NCI-H1417 (cell line): ENCODE measurements around the gene RTKN.
A peak's percentile ranks its signal among the peaks of the same experiment; 100 is the strongest.

Experiments used
- DNase-seq, 3 experiments: peaks; one replicate each; lab custom pipeline; 2025; lab: John Stamatoyannopoulos, UW

Gene RTKN

DNA sequence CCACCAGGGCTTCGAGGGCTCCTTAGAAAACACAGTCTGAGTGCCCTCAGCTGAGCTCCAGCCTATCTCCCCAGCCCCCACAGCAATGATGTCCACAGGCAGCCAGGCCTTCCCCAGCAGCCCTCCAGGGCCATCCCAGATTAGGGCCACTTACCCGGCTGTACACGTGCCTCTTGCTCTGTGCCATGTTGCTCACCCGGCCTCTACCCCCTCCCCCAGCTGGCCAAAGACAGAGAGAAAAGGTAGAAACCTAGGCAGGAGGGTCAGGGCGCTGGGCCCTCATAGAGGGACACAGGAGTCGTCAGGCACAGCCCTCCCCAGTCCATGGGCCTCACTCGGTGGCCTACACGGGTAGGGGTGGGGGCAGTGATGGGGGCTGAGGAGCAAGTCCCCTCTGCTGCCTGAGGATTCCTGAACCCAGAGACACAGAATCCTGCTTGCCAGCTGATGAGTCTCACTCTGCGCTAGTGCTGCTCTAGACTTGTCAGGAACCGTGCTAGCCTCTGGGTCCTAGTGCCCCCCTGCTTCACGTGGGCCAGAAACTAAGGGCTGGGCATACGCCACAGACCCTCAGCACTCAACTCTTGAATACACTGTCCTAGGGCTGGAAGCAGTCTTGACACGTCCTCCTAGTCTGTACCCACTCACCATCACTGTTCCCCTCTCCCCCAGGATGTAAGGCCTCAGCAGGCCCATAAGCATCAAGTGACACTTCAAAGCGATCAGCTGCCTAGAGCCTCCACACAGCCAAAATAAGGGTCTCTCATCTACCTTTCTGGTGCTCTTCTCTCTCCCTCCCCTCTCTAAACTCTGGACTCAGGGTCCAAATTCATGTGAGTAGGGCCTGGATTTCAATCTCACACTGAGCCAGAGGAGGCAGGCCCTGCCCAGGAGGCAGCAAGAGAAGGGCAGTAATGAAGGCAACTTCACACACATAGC is 61.6 kb downstream of the RTKN start, which contains the start of gene DCTN1:
TSS of gene DCTN1 (minus strand) at position 461 of the 939 bp plus-strand sequence. CDS start at position 187, 274 bp downstream.
- DNase-seq = peak; percentile 1 to 27 (median 10)

- no peak for DNase-seq
Observed at GRCh38 chr2:74378007-74378406, 63.7 kb downstream of the RTKN start.

- DNase-seq = no peak
Observed at GRCh38 chr2:74375838-74376237, 65.9 kb downstream of the RTKN start.
